OCI-LY7 (cell line): ENCODE data around the gene ADPGK.

ENCODE experiments used
- EZH2phosphoT487 ChIP-seq: fragments of 200-600 bp; sonication (generic); IDR thresholded peaks from 2 replicates; pipeline ENCODE4 v1.6.1; 2018; ENCODE audit warnings: low read depth, borderline replicate concordance, mild to moderate bottlenecking, mixed run types, antibody characterized with exemption, low read length, moderate library complexity, mixed read lengths
- TF ChIP-seq, protein P1 (sequence below): fragments of 200-600 bp; sonication (generic); conservative IDR thresholded peaks from 2 replicates; pipeline ENCODE4 v1.5.1; 2014; ENCODE audit warnings: mild to moderate bottlenecking, antibody characterized with exemption, low read length, moderate library complexity, mixed read lengths

DNA sequence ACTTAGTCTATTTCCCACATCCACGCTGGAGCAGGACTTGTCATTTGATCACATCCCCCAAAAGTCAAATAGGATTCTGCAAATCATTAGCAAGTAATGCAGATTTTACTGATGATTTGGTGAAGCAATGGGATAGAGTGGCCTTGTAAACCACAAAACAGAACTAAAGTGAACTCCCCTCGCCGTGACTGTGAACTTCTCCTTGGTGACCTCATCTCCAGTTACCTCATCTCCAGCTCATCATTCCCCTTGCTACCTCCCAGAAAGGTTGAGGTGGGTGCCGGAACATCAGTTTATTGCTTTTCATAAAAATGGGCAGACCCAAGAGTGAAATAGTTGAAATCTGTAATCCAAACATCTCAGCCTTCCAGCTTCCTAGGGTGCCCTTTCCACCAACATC, 36.7 kb upstream of the ADPGK start:
- TF ChIP-seq, protein P1, sequence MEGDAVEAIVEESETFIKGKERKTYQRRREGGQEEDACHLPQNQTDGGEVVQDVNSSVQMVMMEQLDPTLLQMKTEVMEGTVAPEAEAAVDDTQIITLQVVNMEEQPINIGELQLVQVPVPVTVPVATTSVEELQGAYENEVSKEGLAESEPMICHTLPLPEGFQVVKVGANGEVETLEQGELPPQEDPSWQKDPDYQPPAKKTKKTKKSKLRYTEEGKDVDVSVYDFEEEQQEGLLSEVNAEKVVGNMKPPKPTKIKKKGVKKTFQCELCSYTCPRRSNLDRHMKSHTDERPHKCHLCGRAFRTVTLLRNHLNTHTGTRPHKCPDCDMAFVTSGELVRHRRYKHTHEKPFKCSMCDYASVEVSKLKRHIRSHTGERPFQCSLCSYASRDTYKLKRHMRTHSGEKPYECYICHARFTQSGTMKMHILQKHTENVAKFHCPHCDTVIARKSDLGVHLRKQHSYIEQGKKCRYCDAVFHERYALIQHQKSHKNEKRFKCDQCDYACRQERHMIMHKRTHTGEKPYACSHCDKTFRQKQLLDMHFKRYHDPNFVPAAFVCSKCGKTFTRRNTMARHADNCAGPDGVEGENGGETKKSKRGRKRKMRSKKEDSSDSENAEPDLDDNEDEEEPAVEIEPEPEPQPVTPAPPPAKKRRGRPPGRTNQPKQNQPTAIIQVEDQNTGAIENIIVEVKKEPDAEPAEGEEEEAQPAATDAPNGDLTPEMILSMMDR, result no peak
- no peak for TF ChIP-seq EZH2phosphoT487
